ENCODE measurements around the gene CREB5.

DNA sequence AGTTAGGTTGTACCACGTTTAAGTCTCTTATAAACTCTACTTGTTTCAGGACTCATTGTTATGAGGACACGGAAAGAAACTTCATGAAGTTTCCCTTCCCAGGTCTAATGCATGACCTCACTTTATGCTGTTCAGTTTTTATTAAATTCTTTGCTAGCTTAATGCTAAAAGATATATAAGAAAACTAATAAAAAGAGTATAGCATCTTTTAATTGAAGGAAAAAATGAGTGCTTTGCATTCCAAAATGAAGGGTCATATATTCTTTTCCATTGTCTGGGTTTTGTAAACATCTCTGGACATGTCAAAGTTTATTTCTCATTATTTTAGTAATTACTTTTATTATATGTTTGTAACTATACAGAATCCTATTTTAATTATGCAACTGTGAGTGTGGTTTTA lies 255.8 kb downstream of the CREB5 start:
- TF ChIP-seq, protein P1, sequence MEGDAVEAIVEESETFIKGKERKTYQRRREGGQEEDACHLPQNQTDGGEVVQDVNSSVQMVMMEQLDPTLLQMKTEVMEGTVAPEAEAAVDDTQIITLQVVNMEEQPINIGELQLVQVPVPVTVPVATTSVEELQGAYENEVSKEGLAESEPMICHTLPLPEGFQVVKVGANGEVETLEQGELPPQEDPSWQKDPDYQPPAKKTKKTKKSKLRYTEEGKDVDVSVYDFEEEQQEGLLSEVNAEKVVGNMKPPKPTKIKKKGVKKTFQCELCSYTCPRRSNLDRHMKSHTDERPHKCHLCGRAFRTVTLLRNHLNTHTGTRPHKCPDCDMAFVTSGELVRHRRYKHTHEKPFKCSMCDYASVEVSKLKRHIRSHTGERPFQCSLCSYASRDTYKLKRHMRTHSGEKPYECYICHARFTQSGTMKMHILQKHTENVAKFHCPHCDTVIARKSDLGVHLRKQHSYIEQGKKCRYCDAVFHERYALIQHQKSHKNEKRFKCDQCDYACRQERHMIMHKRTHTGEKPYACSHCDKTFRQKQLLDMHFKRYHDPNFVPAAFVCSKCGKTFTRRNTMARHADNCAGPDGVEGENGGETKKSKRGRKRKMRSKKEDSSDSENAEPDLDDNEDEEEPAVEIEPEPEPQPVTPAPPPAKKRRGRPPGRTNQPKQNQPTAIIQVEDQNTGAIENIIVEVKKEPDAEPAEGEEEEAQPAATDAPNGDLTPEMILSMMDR (IDR thresholded peaks at IDR 0.05): no peak
- no peak for TF ChIP-seq POLR2A (IDR thresholded peaks at IDR 0.05)
- TF ChIP-seq EP300 (IDR thresholded peaks at IDR 0.05): no peak
- no peak for TF ChIP-seq POLR2AphosphoS5 (IDR thresholded peaks at IDR 0.05)
